HepG2 (cell line): ENCODE results near the gene PPM1M. TPM values are rescaled to one million over a fixed set of nuclear protein-coding genes. Genes with fewer than 3 reads are reported as not detected.

Experiments
- ATAC-seq: fragments of 200-7000 bp; cut with Tn5 transposase; 3 replicates; pipeline ENCODE4 v1.9.1; 2020; ENCODE audit warnings: mild to moderate bottlenecking, moderate library complexity
- BruUV-seq: library from RNA; stranded (reverse); fragments of 400-500 nt; replicated peaks from 2 replicates; lab custom pipeline; 2021; lab: Mats Ljungman, UMichigan
- CTCF ChIA-PET: fragments of 300-600 bp; formaldehyde crosslinking; extraction: SDS; loops from one replicate; lab custom pipeline; 2021; ENCODE audit warnings: low total read pairs, inconsistent platforms, low intra/inter-chr PET ratio; lab: Yijun Ruan, JAX
- POLR2A ChIA-PET: fragments of 350-600 bp; sonication (Branson Sonifier 250); formaldehyde crosslinking; loops from one replicate; lab custom pipeline; 2020; ENCODE audit warnings: antibody characterized with exemption, inconsistent platforms; lab: Yijun Ruan, JAX
- DNase-seq: peaks from one replicate; pipeline ENCODE4 v3.0.0-alpha.2; 2015; ENCODE audit warnings: low spot score
- FAIRE-seq: peaks from 3 replicates; lab custom pipeline; 2011; peaks lifted over from hg19 to GRCh38; lab: Jason Lieb, UNC
- H2AFZ ChIP-seq: one replicate; pipeline ENCODE4 v1.6.1; 2011; ENCODE audit warnings: low read length, inconsistent platforms
- H3K27ac ChIP-seq: fragments of 300-600 bp; 3 replicates; pipeline ENCODE4 v1.8.0; 2011; ENCODE audit warnings: mixed run types, mild to moderate bottlenecking, mixed read lengths, low read length, inconsistent platforms; ENCODE audit not compliant: insufficient read depth; ENCODE audit errors: extremely low read length
- H3K27me3 ChIP-seq, 2 experiments: fragments of 200-600 bp in 1 of 2; 2 replicates in 1 of 2; 3 replicates in 1 of 2; pipeline versions ENCODE4 v1.6.0 to v1.8.0; 2011; ENCODE audit warnings: low read length in 2 of 2, mild to moderate bottlenecking in 2 of 2, moderate library complexity in 2 of 2, inconsistent platforms in 1 of 2; ENCODE audit not compliant: insufficient read depth in 2 of 2, control insufficient read depth in 1 of 2
- H3K36me3 ChIP-seq, 2 experiments: fragments of 200-600 bp in 1 of 2; replicated peaks in 1 of 2; 2 replicates in 1 of 2; 3 replicates in 1 of 2; pipeline versions ENCODE4 v1.5.1 to v1.8.0; 2011; ENCODE audit warnings: low read length in 2 of 2, inconsistent platforms in 1 of 2; ENCODE audit not compliant: insufficient read depth in 2 of 2, control insufficient read depth in 1 of 2
- H3K4me1 ChIP-seq: 2 replicates; pipeline ENCODE4 v1.5.1; 2012; ENCODE audit warnings: low read length, inconsistent platforms; ENCODE audit not compliant: insufficient read depth
- H3K4me2 ChIP-seq: 2 replicates; pipeline ENCODE4 v1.6.0; 2011; ENCODE audit warnings: low read depth, low read length, inconsistent platforms
- H3K4me3 ChIP-seq, 3 experiments: fragments of 200-600 bp in 1 of 3; sonication (generic), shearing (Covaris generic) in 1 of 3; replicated peaks in 1 of 3; 2 replicates each; pipeline ENCODE4 v1.5.1; 2011 to 2016; ENCODE audit warnings: low read length in 3 of 3, inconsistent platforms in 2 of 3, low read depth in 2 of 3, mild to moderate bottlenecking in 2 of 3, control low read depth in 1 of 3, mixed read lengths in 1 of 3; ENCODE audit not compliant: insufficient read depth in 1 of 3
- H3K79me2 ChIP-seq: one replicate; pipeline ENCODE4 v1.6.1; 2011; ENCODE audit warnings: low read length, inconsistent platforms; ENCODE audit not compliant: insufficient read depth
- H3K9ac ChIP-seq: 2 replicates; pipeline ENCODE4 v1.6.0; 2011; ENCODE audit warnings: mild to moderate bottlenecking, low read depth, low read length, inconsistent platforms; ENCODE audit not compliant: insufficient read depth
- H3K9me3 ChIP-seq: 2 replicates; pipeline ENCODE4 v1.5.1; 2012; ENCODE audit warnings: mild to moderate bottlenecking, low read length
- H4K20me1 ChIP-seq: 2 replicates; pipeline ENCODE4 v1.6.0; 2011; ENCODE audit warnings: inconsistent platforms, mild to moderate bottlenecking, low read length, moderate library complexity; ENCODE audit not compliant: insufficient read depth
- ARID2 ChIP-seq: sonication (generic); formaldehyde crosslinking; IDR thresholded peaks from 2 replicates; pipeline ENCODE4 v1.8.1; 2022; ENCODE audit warnings: mild to moderate bottlenecking, missing genetic modification reagents, borderline replicate concordance
- CREB1 ChIP-seq, 2 experiments: fragments of 450-650 bp in 1 of 2; IDR thresholded peaks; 2 replicates each; pipeline ENCODE4 v1.6.1; 2016 to 2017; ENCODE audit warnings: control low read depth in 1 of 2, mild to moderate bottlenecking in 1 of 2, missing compliant biosample characterization in 1 of 2, missing genetic modification characterization in 1 of 2
- EZH2 ChIP-seq: conservative IDR thresholded peaks from 2 replicates; pipeline ENCODE4 v1.6.1; 2012; ENCODE audit warnings: mild to moderate bottlenecking, low read depth, low read length, moderate library complexity
- KDM3A ChIP-seq: IDR thresholded peaks from 2 replicates; pipeline ENCODE4 v1.6.1; 2018; ENCODE audit warnings: low read depth, missing compliant biosample characterization
- KMT2B ChIP-seq: IDR thresholded peaks from 2 replicates; pipeline ENCODE4 v1.6.1; 2016; ENCODE audit warnings: missing genetic modification reagents, missing compliant biosample characterization
- MTF1 ChIP-seq: sonication (generic); formaldehyde crosslinking; IDR thresholded peaks from 2 replicates; pipeline ENCODE4 v1.5.0; 2020; ENCODE audit warnings: missing genetic modification reagents
- NR1H2 ChIP-seq: sonication (generic); formaldehyde crosslinking; IDR thresholded peaks from 2 replicates; pipeline ENCODE4 v1.8.1; 2022; ENCODE audit warnings: low read depth, missing genetic modification reagents, borderline replicate concordance
- ZNF10 ChIP-seq: sonication (generic); formaldehyde crosslinking; IDR thresholded peaks from 2 replicates; pipeline ENCODE4 v1.4.0; 2020; ENCODE audit warnings: mild to moderate bottlenecking, low read depth, missing genetic modification reagents, borderline replicate concordance
- ZNF546 ChIP-seq: sonication (generic); formaldehyde crosslinking; conservative IDR thresholded peaks from 2 replicates; pipeline ENCODE4 v1.8.1; 2023; ENCODE audit warnings: mild to moderate bottlenecking, missing genetic modification reagents
- ZNF562 ChIP-seq: sonication (generic); formaldehyde crosslinking; IDR thresholded peaks from 2 replicates; pipeline ENCODE4 v1.8.0; 2022; ENCODE audit warnings: missing genetic modification reagents, borderline replicate concordance
- ZNF564 ChIP-seq: sonication (generic); formaldehyde crosslinking; IDR thresholded peaks from 2 replicates; pipeline ENCODE4 v1.8.1; 2023; ENCODE audit warnings: mild to moderate bottlenecking, missing genetic modification reagents
- ZNF816 ChIP-seq: sonication (generic); formaldehyde crosslinking; IDR thresholded peaks from 2 replicates; pipeline ENCODE4 v1.8.0; 2022; ENCODE audit warnings: missing genetic modification reagents, mild to moderate bottlenecking, borderline replicate concordance
- WGBS: methylation state at CpG from one replicate; pipeline ENCODE4 v1.1.6; 2017; ENCODE audit warnings: low lambda C conversion rate; 5-methylcytosine and 5-hydroxymethylcytosine counted together
- in situ Hi-C: cut with HindIII; loops from 2 replicates; pipeline ENCODE4 v1.10.0; 2017; ENCODE audit warnings: low pct_unique_long_range_greater_than_20kb; ENCODE audit not compliant: extremely low pct_ligation_motif_present
- intact Hi-C: fragments of 100-400 bp; cut with micrococcal nuclease; formaldehyde crosslinking; loops from one replicate; pipeline ENCODE4 v1.10.0; 2022; ENCODE audit not compliant: unreplicated experiment
- polyA plus RNA-seq, 8 experiments: library from polyadenylated mRNA; depleted of rRNA in 3 of 8; stranded (reverse) in 7 of 8; unstranded in 1 of 8; fragments of >200 nt; fragmentation: Illumina TruSeq in 4 of 8; extraction: Trizol in 4 of 8; gene quantifications; 2 replicates each; pipeline versions ENCODE4 v1.2.1 to v1.2.3, GENCODE V29; 2011 to 2016; ENCODE audit warnings: low read depth in 4 of 8, missing spikeins in 1 of 8, mixed read lengths in 1 of 8; ENCODE audit not compliant: insufficient read depth in 1 of 8
- total RNA-seq, 5 experiments: library from RNA; depleted of rRNA; stranded (reverse); fragments of >200 nt; fragmentation: Illumina TruSeq; extraction: Trizol; gene quantifications; 2 replicates each; pipeline ENCODE4 v1.2.3, GENCODE V29; 2016; ENCODE audit warnings: low read depth in 1 of 5
- TF ChIP-seq, protein P1 (sequence below): sonication (generic); formaldehyde crosslinking; IDR thresholded peaks from 2 replicates; pipeline ENCODE4 v1.4.0; 2020; ENCODE audit warnings: mild to moderate bottlenecking, missing genetic modification reagents
- TF ChIP-seq, protein P2 (sequence below): sonication (generic); formaldehyde crosslinking; IDR thresholded peaks from 2 replicates; pipeline ENCODE4 v1.8.1; 2022; ENCODE audit warnings: mild to moderate bottlenecking, missing genetic modification reagents
- TF ChIP-seq, protein P3 (sequence below): sonication (generic); formaldehyde crosslinking; IDR thresholded peaks from 2 replicates; pipeline ENCODE4 v1.5.0; 2020; ENCODE audit warnings: mild to moderate bottlenecking, missing genetic modification reagents
- TF ChIP-seq, protein P4 (sequence below): sonication (generic); formaldehyde crosslinking; IDR thresholded peaks from 2 replicates; pipeline ENCODE4 v1.4.0; 2020; ENCODE audit warnings: mild to moderate bottlenecking, low read depth, missing genetic modification reagents

The PPM1M gene
- total and polyA plus RNA-seq, 2 of the 13 experiments (the other 11 are each of a cell fraction or from before 2014, with no cell fraction given) = 2.5 to 5.9 TPM

DNA sequence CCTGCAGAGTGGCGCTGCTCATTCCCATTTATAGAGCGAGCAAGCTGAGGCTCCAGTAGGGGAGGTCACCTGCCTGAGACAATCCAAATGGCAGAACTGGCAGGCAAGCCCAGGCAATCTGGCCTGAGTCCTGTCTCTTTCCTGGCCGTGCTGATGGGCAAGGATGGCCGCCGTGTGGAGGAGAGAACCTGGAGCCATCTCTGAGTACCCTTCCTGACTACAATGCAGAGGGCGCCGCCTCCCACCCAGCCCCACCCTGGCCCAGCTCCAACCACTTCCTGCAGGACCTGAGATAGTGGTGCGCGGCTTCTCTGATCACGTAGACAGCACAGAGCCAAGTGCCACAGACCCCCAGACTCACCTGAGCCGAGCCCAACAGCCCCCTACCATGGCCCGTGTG is 27.1 kb upstream of the PPM1M start (continued):
- TF ChIP-seq, protein P1, sequence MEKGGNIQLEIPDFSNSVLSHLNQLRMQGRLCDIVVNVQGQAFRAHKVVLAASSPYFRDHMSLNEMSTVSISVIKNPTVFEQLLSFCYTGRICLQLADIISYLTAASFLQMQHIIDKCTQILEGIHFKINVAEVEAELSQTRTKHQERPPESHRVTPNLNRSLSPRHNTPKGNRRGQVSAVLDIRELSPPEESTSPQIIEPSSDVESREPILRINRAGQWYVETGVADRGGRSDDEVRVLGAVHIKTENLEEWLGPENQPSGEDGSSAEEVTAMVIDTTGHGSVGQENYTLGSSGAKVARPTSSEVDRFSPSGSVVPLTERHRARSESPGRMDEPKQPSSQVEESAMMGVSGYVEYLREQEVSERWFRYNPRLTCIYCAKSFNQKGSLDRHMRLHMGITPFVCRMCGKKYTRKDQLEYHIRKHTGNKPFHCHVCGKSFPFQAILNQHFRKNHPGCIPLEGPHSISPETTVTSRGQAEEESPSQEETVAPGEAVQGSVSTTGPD (CRISPR knock-in tag) = no peak
- TF ChIP-seq MTF1 = no peak
- TF ChIP-seq ZNF564 (CRISPR knock-in tag) = no peak

DNA sequence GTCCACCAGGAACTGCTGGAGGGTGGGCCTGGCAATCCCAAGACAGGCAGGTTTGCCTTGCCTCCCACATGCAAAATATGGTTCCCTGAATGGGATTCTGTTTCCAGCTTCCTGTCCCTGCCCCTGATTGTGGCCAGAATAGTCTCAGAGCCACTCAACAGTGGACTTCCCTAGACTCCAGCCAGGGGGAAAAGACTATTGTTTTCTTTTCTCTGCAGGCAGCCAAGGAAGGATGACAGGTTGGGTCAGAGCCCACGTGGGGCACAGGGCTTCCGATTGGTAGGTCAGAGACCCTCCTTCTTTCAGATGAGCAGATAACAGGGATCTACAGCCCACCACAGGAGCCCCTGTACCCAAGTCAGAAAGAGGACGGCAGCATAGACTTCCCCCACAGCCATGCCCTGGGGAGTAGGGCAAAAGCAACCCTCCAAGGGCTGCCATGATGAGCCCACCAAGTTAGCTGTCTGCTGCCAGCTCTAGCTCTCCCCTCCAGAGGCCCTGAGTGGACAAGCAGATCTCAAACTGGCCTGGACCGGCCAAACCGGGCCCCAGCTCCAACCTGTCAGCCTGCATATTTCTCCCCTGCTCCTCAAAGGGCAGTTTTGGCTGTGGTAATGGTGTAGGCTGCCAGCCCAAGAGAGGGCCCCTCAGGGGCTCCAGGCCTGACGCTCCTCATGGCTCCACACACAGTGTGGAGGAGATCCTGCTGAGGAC is 26.5 kb upstream of the PPM1M start:
- in situ Hi-C loops (no loop called here), intact Hi-C loops (no loop called here)
- Histone ChIP-seq H3K27me3 (peaks cover 1 to 5% of the 10 kb centered on the region in 2 experiments; a peak in 4 of 5 replicates), H3K27ac (no peak overlapping the region), H2AFZ (no peak overlapping the region), H3K79me2 (no peaks in the 10 kb centered on the region), H4K20me1 (no peaks in the 10 kb centered on the region), H3K36me3 (peaks cover 4 to 9% of the 10 kb centered on the region in 2 experiments; a peak in 1 of 5 replicates), H3K4me2 (no peak overlapping the region), H3K9ac (no peak overlapping the region), H3K4me1 (peaks cover 45% of the 10 kb centered on the region), H3K4me3 (no peak overlapping the region), H3K9me3 (no peaks in the 10 kb centered on the region)
- FAIRE-seq (no peak), ATAC-seq (no peak), DNase-seq (no peak)
- no TSS peak for BruUV-seq
- ChIA-PET CTCF (no interaction called here), POLR2A (interaction anchor here (1.3 to 3.5 kb wide), 3 partner anchors 9 to 71 kb away, joined by 3 to 10 read pairs (median 4); no protein-coding TSS in a partner anchor)
- no CpG with 5 or more reads among the region's 6 CpGs for WGBS
- TF ChIP-seq KDM3A (CRISPR knock-in tag) (no peak), ARID2 (CRISPR knock-in tag) (no peak), KMT2B (CRISPR knock-in tag) (no peak), ZNF546 (no peak), NR1H2 (CRISPR knock-in tag) (no peak), CREB1 (IDR thresholded peaks at IDR 0.05) (no peak), CREB1 (CRISPR knock-in tag; IDR thresholded peaks at IDR 0.05) (no peak), ZNF816 (CRISPR knock-in tag) (no peak), ZNF10 (CRISPR knock-in tag) (no peak), EZH2 (no peak), ZNF562 (CRISPR knock-in tag) (no peak)
- TF ChIP-seq, protein P2, sequence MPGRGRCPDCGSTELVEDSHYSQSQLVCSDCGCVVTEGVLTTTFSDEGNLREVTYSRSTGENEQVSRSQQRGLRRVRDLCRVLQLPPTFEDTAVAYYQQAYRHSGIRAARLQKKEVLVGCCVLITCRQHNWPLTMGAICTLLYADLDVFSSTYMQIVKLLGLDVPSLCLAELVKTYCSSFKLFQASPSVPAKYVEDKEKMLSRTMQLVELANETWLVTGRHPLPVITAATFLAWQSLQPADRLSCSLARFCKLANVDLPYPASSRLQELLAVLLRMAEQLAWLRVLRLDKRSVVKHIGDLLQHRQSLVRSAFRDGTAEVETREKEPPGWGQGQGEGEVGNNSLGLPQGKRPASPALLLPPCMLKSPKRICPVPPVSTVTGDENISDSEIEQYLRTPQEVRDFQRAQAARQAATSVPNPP (CRISPR knock-in tag) = no peak
- TF ChIP-seq, protein P3, sequence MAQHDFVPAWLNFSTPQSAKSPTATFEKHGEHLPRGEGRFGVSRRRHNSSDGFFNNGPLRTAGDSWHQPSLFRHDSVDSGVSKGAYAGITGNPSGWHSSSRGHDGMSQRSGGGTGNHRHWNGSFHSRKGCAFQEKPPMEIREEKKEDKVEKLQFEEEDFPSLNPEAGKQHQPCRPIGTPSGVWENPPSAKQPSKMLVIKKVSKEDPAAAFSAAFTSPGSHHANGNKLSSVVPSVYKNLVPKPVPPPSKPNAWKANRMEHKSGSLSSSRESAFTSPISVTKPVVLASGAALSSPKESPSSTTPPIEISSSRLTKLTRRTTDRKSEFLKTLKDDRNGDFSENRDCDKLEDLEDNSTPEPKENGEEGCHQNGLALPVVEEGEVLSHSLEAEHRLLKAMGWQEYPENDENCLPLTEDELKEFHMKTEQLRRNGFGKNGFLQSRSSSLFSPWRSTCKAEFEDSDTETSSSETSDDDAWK (CRISPR knock-in tag) = no peak
- TF ChIP-seq, protein P4, sequence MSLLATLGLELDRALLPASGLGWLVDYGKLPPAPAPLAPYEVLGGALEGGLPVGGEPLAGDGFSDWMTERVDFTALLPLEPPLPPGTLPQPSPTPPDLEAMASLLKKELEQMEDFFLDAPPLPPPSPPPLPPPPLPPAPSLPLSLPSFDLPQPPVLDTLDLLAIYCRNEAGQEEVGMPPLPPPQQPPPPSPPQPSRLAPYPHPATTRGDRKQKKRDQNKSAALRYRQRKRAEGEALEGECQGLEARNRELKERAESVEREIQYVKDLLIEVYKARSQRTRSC (CRISPR knock-in tag) = no peak
